ENCODE data around the gene RAB36.

RAB36 gene

DNA sequence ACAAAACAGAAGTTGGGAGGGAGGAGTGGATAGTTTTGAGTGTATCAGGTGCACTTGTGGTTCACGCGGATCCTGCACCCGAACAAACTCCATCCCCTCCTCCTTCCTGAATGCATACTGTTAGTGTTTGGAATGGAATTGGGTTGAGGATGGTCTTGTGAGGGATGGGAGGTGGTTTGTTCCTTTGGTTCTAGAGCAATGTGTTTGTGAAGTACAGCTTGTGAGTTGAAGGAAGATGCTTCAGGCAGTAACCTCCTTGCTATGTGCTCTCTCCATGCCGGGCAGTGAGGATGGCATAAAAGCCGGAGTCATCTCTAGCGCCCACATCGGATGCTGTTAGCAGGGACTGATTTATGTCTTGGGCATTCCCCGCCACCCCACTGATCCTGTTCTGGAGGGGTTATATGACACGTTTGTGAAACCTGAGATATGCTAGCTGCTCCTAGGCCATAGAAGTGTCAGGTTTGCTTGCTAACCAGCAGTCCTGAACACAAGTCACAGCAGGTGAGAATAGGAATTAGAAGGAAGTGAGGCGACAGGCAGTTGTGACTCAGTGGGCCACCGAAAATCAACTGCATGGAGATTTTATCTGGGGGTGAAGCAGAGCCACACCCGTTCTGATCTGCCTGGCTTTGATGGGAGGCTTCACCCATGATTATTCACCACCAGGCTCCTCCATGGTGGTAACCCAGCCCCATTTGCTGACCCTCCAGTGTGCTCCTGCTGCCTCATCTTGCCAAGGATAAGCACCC, 37.2 kb downstream of the RAB36 start:
- no peak for DNase-seq (ENCODE audit: low spot score)

DNA sequence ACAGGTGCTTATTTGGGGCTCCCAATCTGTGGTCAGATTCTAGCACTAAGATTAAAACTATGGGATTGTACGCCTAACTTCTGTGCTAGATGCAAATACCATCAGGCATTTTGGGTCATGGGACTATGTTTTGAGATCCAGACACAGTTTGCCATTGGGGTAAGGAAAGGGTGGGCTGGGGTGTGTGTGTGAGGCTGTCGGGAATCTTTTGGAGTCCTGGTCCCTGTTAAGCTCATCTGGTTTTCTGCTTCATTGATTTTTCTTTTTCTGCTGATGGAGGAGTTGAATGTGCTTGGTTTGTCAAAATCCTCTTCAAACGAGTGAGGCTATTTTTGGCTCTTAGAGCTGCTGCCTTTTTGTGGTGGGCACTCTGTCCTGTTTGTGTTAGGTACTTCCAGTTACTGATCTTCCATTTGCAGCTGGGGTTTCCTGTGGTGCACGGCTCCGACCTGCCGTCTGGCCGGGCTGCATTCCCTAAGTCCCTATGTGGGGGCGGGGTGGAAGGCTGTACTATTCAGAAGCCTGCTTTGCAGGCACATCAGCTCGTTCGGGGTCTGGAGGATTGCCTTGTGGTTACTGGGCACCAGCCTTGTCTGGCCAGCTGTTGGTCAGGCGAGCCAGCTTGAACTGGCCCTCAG, 37.9 kb downstream of the RAB36 start:
- DNase-seq (ENCODE audit: low spot score) = peak; percentile 88

DNA sequence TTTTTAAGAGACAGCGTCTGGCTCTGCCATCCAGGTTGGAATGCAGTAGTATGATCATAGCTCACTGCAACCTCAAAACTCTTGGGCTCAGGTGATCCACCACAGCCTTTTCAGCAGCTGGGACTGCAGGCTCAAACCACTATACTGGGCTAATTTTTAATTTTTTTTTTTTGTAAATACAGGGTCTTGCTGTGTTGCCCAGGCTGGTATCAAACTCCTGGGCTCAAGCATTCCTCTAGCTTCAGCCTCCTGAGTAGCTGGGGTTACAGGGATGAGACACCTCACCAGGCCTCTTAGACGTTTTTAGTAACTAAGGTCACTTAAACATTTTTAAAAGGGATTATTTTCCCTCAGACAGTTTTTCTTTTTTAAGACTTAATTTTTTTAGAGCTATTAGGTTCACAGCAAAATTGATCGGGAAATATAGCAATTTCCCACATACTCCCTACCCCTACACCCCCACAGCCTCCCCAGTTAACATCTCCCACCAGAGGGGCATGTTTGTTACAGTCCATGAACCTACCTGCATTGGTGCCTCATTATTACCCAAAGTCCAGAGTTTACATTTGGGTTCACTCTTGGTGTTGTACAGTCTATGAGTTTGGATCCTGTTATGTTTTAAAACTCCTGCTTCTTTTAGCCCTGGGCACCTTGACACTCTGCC, 39.0 kb downstream of the RAB36 start:
- DNase-seq (ENCODE audit: low spot score) = no peak

DNA sequence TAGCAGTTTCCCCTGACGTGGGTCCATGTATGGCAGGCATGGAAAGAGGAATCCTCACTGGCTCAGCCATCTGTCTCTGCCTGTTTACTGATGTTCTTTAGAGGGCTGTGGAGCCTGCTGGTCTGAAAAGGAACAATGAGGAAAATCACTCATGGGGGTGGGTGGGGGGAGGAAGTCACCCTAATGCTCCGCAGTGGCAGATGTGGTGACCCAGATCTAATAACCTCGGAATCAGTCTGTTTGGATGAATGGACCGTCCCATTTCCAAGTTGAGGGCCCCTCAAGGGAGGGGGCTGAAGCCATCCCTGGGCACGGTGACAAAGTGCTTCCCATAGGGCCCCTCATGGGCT, 39.5 kb downstream of the RAB36 start:
- no peak for DNase-seq (ENCODE audit: low spot score)

DNA sequence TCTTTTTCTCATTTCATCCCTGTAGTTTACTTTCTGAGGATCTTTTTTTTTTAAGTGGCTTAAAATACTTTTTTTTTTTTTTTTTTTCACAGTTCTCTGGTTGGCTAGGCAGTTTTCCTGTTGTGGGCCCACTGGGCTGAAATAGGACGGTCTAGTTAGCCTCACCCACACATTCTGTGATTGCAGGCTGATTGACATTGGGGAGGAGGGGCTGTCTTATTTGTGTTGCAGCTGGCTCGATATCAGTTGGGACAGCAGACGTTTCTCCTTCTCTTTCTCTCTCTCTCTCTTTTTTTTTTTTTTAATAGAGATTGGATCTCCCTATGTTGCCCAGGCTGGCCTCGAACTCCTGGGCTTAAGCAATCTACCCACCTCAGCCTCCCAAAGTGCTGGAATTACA, 41.9 kb downstream of the RAB36 start:
- no peak for DNase-seq (ENCODE audit: low spot score)

DNA sequence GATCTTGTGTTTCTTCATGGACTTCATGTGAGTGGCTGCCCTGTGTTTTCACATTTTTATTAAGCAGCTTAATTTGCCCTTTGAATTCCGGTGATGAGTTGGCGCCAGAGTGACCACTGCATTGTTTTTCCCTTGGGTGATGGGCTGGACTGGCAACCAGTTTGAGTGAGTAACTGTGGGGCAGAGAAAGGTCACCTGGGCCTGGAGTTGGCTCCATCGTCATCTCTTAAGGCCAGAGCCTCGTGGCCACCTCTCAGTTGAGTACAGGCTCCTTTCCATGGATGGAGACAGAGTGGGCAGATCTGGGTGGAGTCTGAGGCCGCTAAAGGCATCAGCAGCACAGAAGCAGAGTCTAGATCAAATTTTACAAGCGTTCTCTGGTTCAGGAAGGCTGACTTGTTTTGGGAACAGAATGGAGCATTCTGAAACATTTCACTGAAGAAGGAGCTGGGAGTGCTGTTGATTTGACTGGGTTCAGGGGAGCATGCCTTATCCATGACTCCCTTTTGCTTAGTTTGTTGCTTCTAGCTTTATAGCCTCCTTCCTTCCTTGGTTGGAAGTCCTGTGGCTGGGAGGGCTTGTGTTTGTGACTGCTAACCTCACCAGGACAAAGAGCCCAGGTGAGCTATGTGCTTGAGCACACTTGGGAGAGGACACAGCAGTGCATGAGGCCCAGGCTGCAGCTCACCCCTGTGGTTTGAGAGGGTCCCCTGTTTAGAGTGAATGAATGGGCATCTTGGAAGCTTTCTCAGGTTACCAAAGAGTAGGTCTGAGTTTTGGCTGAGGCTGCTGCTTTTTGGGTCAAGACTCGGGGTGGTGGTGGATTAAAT, 42.8 kb downstream of the RAB36 start:
- DNase-seq (ENCODE audit: low spot score) = no peak

DNA sequence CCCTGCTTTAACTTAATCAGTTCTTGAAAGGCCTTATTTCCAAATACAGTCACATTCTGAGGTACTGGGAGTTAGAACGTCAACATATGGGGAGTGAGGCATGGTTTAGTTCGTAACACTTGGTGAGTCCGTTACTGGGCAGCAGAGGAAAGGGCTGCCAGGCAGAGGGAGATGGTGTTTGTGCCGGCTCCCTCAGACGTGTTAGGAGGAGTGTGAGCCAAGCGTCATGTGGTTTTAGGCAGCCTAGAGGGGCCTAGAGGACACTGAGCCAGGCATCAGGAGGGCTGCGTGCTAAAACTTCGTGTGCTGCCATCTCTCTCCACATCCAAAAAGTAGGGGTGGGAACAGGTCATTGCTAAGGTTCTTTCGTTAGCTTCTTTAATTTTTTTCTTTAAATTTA, 45.2 kb downstream of the RAB36 start:
- DNase-seq (ENCODE audit: low spot score) = no peak

DNA sequence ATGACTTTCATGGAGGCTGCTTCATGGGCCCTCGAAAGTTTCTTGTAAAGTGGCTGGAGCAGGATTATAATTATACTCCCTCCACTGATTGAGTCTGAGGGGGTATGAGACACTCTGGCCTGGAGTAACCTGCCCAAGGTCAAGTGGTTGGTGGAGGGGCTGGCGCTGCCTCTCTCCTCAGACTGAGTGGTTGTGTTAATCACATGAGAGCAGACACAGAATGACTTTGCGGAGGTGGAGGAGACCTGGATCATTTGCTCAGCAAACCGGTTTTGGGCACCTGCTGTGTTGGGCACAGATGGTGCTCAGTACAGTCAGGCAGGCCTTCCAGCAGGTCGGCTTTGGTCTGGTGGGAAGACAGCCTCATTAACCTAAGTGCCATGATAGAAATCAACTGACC, 46.9 kb downstream of the RAB36 start:
- no peak for DNase-seq (ENCODE audit: low spot score)

DNA sequence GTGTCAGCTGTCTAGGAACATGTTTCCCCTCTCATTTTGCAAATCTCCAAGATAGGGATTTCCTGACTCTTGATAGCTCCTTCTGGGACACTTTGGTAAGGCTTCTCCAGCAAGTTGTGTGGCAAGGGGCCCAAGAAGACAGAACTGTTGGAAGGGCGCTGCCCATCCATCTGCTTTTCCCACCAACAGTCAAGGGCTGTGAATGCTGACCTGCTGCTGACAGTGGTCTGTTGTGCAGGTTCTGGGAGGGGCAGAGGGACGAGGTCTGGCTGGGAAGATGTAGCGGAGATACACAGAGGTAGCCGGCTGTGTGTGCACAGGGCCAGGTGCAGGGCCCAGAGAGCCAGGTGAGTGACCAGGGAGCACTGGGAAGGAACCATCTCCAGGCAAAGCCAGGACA, 47.3 kb downstream of the RAB36 start:
- no peak for DNase-seq (ENCODE audit: low spot score)

DNA sequence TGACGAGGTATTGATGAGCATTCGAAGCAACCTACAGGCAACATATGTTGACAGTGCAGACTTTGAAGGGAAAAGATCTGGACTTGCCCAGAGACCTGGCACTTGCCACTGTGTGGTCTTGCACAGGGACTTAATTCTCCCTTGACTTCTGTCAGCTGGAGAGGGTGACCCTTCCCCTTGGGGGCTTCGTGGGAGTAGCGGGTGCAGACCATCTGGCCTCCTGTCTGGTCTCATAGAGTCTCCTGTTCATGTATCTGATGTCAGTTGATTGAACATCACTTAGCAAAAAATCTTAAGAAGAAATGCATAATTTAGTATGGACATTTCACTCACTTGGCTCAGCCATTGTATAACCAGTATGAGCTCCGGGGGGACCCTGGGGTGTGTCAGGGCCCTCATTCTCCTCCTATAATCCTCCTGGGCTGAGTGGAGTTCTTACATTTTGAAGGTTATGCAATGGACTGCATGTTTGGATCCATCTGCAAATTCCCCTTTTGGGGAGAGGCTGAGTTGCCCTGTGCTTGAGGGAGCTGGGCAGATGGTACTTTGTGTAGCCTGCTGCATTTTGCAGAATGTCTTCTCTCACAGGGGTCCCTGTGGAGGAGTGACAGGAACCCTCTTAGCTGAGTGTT, 48.0 kb downstream of the RAB36 start:
- no peak for DNase-seq (ENCODE audit: low spot score)

DNA sequence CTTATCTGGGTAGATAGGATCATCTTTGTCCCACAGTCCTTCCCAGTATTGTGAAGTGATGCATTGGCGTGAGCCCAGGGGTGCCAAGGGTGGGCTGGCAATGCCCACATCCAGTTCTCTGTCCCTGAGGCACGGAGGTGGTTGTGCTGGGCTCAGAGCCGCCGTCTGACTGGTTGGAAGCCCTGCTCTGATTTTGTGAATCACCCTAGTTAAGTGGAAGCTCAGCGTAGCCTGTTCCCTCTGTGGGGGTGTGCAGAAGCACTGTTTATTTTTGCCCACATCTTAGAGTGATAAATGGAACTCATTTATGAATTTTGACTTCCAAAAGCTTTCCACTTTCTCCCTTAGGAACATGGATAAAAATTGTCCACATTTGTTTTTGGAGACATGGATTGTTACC, 48.6 kb downstream of the RAB36 start:
- DNase-seq (ENCODE audit: low spot score) = peak; percentile 53

DNA sequence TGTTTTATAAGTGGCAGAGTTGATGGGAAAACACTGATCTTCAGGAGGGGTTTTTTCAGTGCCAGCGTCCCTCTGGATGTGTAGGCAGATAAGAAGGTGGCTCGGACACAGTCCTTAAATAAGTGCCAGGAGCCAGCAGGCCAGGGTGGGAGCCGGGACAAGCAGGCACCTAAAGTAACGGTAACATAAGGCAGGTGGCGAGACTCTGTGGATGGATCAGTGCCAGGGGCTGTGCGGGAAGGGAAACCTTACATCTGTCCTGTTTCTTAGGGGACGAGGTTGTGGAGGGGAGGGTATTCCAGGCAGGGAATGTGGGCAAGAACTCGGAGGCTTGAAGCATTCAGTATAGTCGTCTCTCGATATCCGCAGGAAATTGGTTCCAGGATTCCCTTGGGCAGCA, 50.9 kb downstream of the RAB36 start:
- DNase-seq (ENCODE audit: low spot score) = no peak

DNA sequence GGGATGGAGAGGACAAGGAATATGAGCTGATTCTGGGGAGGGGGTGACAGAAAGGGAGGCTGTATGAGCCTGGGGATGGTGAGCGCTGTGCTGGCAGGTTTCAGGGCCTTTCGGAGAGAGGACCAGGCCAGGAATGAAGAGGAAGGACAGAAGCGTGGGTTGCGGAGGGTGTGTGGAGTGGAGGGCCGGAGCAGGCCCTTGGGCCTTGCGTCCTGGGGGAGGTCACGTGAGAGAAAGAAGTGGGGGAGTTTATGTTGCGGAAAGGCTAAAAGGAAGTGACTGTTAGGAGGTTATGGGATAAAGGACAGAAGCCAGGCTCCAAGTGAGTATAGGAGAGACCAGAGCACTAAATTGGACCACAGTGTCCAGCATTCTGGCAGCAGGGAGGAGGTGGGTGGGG, 52.6 kb downstream of the RAB36 start:
- DNase-seq (ENCODE audit: low spot score) = no peak

DNA sequence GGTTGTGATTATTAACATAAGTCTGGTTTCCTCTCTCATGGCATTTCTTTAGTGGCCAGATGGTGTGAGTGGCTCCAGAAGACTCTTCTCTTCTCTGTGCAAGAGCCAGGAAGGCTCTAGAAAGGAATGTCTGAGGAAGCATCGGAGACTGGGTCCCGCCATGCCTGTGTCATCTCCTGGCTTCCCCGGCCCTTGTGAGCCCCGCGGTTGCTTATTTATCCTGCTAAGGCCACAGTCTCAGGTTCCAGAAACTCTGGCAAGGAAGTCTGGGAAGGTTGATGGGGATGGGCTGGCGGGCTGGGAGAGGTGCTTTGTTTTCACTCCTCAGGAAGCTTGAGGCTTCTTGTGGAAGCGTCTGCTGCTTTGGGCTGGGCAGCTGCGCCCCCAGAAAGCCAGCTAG, 53.9 kb downstream of the RAB36 start:
- no peak for DNase-seq (ENCODE audit: low spot score)

DNA sequence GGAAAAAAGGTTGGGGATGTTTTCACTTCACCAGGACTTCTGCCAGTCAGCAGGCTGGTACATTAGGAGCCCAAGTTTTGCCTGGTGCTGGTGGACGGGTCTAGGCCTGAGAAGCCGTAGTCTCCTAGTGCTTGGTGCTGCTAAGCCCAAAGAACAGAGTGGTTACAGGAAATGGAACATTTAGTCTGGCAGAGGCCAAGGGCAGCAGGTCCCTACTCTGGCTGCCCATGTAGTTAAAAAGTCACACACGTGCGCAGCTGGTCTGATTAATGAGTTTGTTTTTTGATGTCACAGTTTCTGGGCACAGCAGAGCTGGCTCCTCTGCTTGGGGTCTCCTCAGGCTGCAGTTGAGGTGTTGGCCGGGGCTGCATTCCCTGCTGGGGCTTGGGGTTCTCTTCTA, 55.6 kb downstream of the RAB36 start:
- DNase-seq (ENCODE audit: low spot score) = no peak

DNA sequence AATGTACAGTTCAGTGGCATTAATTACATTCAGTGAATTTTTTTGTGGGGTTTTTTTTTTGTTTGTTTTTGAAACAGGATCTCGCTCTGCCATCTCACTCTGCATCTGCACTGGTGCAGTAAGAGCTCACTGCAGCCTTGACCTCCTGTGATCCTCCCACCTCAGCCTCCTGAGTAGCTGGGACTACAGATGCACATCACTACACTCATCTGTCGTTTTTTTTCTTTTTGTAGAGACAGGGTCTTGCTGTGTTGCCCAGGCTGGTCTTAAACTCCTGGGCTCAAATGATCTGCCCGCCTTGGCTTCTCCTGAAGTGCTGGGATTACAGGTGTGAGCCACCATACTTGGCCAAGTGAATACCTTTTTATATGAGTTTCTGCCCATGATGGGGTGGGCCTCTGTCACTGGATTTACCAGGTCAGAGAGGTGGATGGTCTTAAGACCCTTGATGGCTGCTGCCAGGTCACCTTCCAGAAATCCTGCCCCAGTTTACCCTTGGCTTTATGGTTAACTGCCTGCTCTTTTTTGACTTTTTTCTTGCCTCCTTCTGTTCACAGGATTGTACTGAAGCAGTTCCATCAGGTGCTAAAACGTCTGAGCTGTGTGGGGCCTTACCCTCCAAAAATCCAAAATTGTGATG, 57.7 kb downstream of the RAB36 start:
- DNase-seq (ENCODE audit: low spot score) = no peak

DNA sequence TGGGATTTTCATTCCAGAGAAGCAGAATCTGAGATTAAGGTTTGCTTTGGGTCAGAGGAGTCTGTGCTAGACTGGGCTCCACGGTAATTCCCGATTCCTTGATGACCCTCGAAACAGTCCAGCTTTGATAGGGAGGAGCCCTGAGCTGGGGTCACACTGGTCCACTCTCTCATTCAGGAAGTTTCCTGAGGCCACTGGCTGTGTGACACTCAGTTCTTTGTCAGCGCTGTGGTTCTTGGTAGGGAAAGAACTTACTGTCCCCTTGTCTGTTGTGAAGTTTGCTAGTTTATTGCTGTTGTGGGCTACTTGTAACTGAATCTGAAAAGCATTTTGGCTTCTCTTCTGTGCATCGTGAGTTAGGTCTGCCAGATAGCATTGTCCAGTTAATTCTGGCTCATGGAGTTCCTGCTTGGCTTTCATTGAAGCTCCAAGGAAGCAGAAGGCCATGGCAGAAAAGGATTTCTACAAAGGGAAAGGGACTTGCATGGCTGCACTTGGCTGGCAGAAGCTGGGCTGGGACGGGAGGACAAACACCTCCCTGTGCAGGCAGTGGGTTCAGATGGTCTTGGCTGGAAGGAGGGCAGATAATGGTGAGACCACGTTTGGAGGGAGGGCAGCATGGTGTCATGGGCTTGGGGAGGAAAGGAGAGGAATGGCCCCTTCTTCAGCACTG, 58.3 kb downstream of the RAB36 start:
- DNase-seq (ENCODE audit: low spot score) = peak; percentile 65

DNA sequence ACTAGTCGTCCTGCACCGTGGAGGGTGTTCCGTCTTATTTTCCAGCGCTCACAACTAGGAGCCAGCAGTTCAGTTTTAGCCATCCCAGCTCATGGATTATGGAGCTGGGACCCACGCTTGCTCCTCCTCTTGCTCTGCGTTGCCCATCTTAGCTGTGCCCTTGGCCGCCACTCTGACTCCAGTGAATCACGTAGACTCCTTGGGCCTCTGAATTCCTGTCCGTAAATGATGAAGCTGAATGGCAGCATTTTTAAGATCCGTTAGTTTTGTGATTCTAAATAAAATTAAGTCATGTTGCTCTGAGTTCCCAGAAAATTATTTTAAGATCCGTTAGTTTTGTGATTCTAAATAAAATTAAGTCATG, 58.8 kb downstream of the RAB36 start:
- DNase-seq (ENCODE audit: low spot score) = no peak

DNA sequence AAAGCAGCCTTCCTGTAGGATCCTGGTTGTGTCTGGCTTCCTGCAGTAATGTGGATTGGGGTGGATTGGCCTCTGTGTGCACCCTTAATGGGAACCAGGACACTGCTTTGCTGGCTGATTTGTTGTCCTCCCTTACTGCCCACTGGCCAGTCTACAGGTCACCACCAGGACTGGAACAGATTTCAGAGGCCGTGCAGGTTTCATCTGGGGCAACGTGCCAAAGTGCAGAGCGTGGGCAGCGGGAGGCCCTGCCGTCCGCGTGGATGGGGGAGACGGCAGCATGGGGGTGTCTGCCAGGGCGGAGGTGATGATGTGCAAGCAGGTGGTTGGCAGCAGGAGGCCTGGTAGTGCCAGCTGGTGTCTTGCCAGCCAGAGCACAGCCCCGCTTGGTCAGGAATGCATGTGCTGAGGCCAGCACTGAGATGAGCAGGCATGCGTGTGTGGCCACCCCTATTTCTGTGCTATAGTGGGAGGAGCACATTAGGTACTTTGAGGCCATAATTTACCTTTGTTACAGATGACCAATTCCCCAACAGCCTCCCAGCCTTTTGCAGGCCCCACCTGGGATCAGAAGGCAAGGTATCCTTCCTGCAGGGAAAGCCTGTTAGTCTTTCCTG, 59.4 kb downstream of the RAB36 start:
- DNase-seq (ENCODE audit: low spot score) = no peak

DNA sequence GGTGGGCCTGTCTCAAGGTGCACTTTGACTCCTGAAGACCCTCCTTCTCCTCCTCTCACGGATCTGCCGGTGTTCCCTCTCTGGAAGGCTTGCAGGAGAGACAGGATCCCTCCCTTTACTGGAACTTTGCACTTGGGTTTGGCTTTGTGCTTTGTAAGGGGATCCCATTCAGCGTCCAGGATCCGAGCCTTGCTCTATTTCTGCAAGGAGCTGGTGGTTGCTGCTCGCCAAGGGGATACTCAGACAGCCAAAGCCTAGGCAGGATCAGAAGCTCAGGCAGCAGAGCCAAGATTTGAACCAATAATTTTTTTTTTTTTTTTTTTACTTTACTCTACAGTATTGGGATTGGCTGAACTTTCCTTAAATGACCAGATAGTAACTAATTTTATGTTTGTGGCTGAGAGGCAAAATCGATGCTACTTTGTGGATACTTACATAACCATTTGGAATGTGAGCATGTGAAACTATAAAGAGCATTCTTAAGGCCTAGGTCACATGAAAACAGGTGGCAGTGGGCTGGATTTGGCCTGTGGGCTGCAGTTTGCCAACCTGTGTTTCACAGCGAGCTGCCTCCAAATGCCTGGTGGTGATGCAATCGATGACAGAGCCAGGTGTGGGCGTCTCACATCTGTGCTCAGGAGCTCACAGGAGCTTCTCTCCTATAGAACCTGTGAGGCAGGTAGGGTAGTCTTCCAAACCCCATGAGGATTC, 60.2 kb downstream of the RAB36 start:
- no peak for DNase-seq (ENCODE audit: low spot score)

Data from Ammon's horn (tissue), 1 donor.